Gastroesophageal sphincter (tissue), 4 donors: ENCODE measurements around the gene NLRP10. TPM values are rescaled to one million over a fixed set of nuclear protein-coding genes. Genes with fewer than 3 reads are reported as not detected.

ENCODE experiments used
- ATAC-seq: fragments of 150-250 bp; one replicate; pipeline ENCODE4 v1.9.1; 2016; ENCODE audit warnings: mild to moderate bottlenecking, moderate library complexity
- H3K27ac ChIP-seq, 4 donors: fragments of 200-600 bp; sonication (generic) in 3 of 4; 1 replicate in 3 of 4; 2 replicates in 1 of 4; pipeline ENCODE4 v1.5.1; 2016 to 2019
- H3K27me3 ChIP-seq: fragments of 200-600 bp; sonication (generic); one replicate; pipeline ENCODE4 v1.5.1; 2019
- H3K36me3 ChIP-seq, 2 donors: fragments of 200-600 bp; sonication (generic); one replicate each; pipeline ENCODE4 v1.5.1; 2019; ENCODE audit warnings: control low read depth in 1 of 2
- H3K4me1 ChIP-seq, 3 donors: fragments of 200-600 bp; sonication (generic); 1 replicate in 2 of 3; 2 replicates in 1 of 3; pipeline ENCODE4 v1.5.1; 2016 to 2019; ENCODE audit warnings: control low read depth in 2 of 3
- H3K4me3 ChIP-seq, 2 donors: fragments of 200-600 bp; sonication (generic); one replicate each; pipeline ENCODE4 v1.5.1; 2019; ENCODE audit warnings: mild to moderate bottlenecking in 1 of 2, moderate library complexity in 1 of 2
- H3K9me3 ChIP-seq, 3 donors: fragments of 200-600 bp; sonication (generic); one replicate each; pipeline ENCODE4 v1.5.1; 2017 to 2019; ENCODE audit warnings: control low read depth in 2 of 3
- CTCF ChIP-seq, 4 experiments: fragments of 200-600 bp in 2 of 4; fragments of 450-650 bp in 2 of 4; sonication (generic) in 1 of 4; IDR thresholded peaks; one replicate each; pipeline ENCODE4 v1.5.1; 2017 to 2019; ENCODE audit warnings: antibody characterized with exemption in 4 of 4, mild to moderate bottlenecking in 2 of 4, moderate library complexity in 2 of 4
- EP300 ChIP-seq: sonication (generic); formaldehyde crosslinking; IDR thresholded peaks from one replicate; pipeline ENCODE4 v1.6.1; 2017; ENCODE audit warnings: antibody characterized with exemption, mild to moderate bottlenecking
- POLR2A ChIP-seq, 2 donors: fragments of 450-650 bp; IDR thresholded peaks; one replicate each; pipeline ENCODE4 v1.6.1; 2017; ENCODE audit warnings: antibody characterized with exemption in 2 of 2, mild to moderate bottlenecking in 2 of 2, moderate library complexity in 1 of 2
- POLR2AphosphoS5 ChIP-seq: sonication (generic); formaldehyde crosslinking; IDR thresholded peaks from one replicate; pipeline ENCODE4 v1.6.1; 2017; ENCODE audit warnings: antibody characterized with exemption
- WGBS, 2 donors: methylation state at CpG; one replicate each; pipeline ENCODE4 v1.1.5; 2018; ENCODE audit warnings: low coverage in 1 of 2; 5-methylcytosine and 5-hydroxymethylcytosine counted together
- total RNA-seq, 4 donors: library from RNA; depleted of rRNA; stranded (reverse); fragments of >200 nt; gene quantifications; one replicate each; pipeline ENCODE4 v1.1.0, GENCODE V29; 2016

Gene NLRP10
- total RNA-seq, 4 donors from 2014 or later, result not detected

GRCh38 chr11:7969756-7970646 is 4.8 kb upstream of the NLRP10 start:
- Histone ChIP-seq H3K27me3 (peaks cover 11% of the 10 kb centered on the region), H3K9me3 (no peaks in the 10 kb centered on the region), H3K27ac (no peak overlapping the region), H3K36me3 (no peaks in the 10 kb centered on the region), H3K4me3 (no peak overlapping the region), H3K4me1 (no peaks in the 10 kb centered on the region)
- TF ChIP-seq POLR2AphosphoS5, result no peak
- no peak for TF ChIP-seq CTCF (IDR thresholded peaks at IDR 0.05)
- no peak for TF ChIP-seq EP300
- no peak for TF ChIP-seq POLR2A (IDR thresholded peaks at IDR 0.05)
- WGBS, 2 donors, result 42 to 64% methylated on average over 2 to 3 of the region's 3 CpGs
- no peak for ATAC-seq

- Histone ChIP-seq H3K27me3 (peaks cover 5% of the 10 kb centered on the region), H3K9me3 (no peaks in the 10 kb centered on the region), H3K27ac (no peak overlapping the region), H3K4me3 (no peak overlapping the region), H3K4me1 (no peaks in the 10 kb centered on the region), H3K36me3 (no peaks in the 10 kb centered on the region)
- TF ChIP-seq CTCF (IDR thresholded peaks at IDR 0.05) (no peak), POLR2A (IDR thresholded peaks at IDR 0.05) (no peak), POLR2AphosphoS5 (no peak), EP300 (no peak)
- no peak for ATAC-seq
- WGBS, 2 donors, result 7 to 12% methylated on average over 2 of the region's 2 CpGs
Measured at GRCh38 chr11:7968686-7969085, 3.4 kb upstream of the NLRP10 start.

- H3K9me3 ChIP-seq, result no peaks in the 10 kb centered on the region
- H3K4me1 ChIP-seq, result no peaks in the 10 kb centered on the region
- H3K27ac ChIP-seq, result no peak overlapping the region
- no peak for TF ChIP-seq EP300
- TF ChIP-seq POLR2AphosphoS5, result no peak
- TF ChIP-seq POLR2A (IDR thresholded peaks at IDR 0.05), result no peak
- no peak for ATAC-seq
- peaks cover 5% of the 10 kb centered on the region for H3K27me3 ChIP-seq
- no peak overlapping the region for H3K4me3 ChIP-seq
- no peaks in the 10 kb centered on the region for H3K36me3 ChIP-seq
Measured at GRCh38 chr11:7967826-7968225, 2.6 kb upstream of the NLRP10 start.

- Histone ChIP-seq H3K4me1 (no peaks in the 10 kb centered on the region), H3K9me3 (no peaks in the 10 kb centered on the region), H3K27me3 (peaks cover 11% of the 10 kb centered on the region), H3K27ac (no peak overlapping the region), H3K4me3 (no peak overlapping the region), H3K36me3 (no peaks in the 10 kb centered on the region)
- ATAC-seq, result no peak
- 50 to 82% methylated on average over 1 of the region's 1 CpG for WGBS, 2 donors
- TF ChIP-seq POLR2A (IDR thresholded peaks at IDR 0.05) (no peak), POLR2AphosphoS5 (no peak), CTCF (IDR thresholded peaks at IDR 0.05) (no peak), EP300 (no peak)
Measured at GRCh38 chr11:7967097-7967496, 1.9 kb upstream of the NLRP10 start.

GRCh38 chr11:7964873-7965272 is 374 bp downstream of the NLRP10 start:
- Histone ChIP-seq H3K9me3 (no peaks in the 10 kb centered on the region), H3K4me3 (no peak overlapping the region), H3K4me1 (no peaks in the 10 kb centered on the region), H3K27me3 (peaks cover 24% of the 10 kb centered on the region), H3K36me3 (no peaks in the 10 kb centered on the region), H3K27ac (no peak overlapping the region)
- no peak for TF ChIP-seq EP300
- TF ChIP-seq CTCF (IDR thresholded peaks at IDR 0.05), result no peak
- no peak for TF ChIP-seq POLR2A (IDR thresholded peaks at IDR 0.05)
- TF ChIP-seq POLR2AphosphoS5, result no peak
- no peak for ATAC-seq
